Muscle of arm (tissue), 12 donors: Measurements from ENCODE around the gene PALLD. TPM values are rescaled to one million over a fixed set of nuclear protein-coding genes. Genes with fewer than 3 reads are reported as not detected.
A peak's percentile ranks its signal among the peaks of the same experiment; 100 is the strongest.

ENCODE experiments used
- DNase-seq: peaks from one replicate; pipeline ENCODE4 v3.0.0-alpha.2; 2013
- polyA plus RNA-seq, 12 donors: library from polyadenylated mRNA; unstranded; fragments of 120-200 nt; gene quantifications; one replicate each; pipeline ENCODE4 v1.2.1, GENCODE V29; 2013; ENCODE audit not compliant: insufficient read length in 12 of 12

PALLD gene
- polyA plus RNA-seq, 12 donors, result 114 to 205 (median 160) TPM; not detected in 1

DNA sequence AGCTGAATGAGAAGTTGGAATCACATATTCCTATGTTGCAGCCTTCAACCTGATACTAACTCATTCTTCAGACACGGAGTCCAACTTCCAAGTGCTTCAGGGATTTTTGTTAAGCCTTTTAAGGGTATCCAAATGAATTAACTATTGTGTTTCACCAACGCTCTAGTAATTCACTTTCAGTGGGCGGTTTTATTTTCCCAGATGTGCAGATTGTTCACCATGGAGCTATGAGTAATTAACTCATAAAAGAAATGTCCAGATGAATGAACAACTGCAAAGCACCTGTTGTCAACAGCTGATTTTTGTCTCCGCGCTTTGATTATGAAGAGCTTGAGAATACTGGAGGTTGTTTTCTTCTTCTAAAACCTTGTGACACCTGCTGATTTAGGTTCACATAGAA is 325.6 kb downstream of the PALLD start:
- DNase-seq, result no peak

DNA sequence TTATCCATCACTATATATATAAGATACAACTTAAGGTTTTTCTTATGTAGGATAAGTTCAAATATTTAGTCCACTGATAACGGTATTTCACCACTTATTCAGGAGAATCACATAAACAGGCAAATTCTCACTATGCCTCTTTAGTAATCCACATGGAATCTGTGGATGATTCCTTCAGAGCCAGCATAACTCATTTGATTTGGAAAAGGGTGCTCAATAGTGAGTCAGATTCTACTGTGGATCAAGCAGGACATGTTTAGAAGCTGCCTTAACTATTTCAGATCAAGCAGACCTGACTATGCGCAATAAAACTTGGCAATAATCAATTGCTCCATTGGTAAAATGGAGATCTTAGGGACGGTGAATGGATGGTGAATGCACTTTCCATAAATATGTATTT is 329.1 kb downstream of the PALLD start:
- DNase-seq, result no peak

DNA sequence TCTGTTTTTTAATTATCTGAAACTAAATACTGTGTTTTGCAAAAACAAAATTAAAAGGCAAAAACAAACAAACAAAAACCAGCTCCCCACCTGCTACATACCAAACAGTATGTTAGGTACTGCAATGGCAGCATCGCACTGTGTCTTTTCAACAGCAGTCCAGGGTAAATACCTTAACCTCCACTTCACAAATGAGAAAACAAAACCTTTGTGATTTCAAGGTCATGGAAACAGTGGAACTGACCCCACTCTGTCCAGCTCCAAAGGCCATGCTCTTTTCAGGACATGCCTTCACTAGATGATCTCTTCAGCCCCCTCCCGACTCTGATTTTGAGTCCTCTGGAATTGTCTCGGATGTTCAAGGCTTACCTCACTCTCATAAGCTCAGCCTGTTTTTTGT is 329.8 kb downstream of the PALLD start:
- DNase-seq, result no peak

DNA sequence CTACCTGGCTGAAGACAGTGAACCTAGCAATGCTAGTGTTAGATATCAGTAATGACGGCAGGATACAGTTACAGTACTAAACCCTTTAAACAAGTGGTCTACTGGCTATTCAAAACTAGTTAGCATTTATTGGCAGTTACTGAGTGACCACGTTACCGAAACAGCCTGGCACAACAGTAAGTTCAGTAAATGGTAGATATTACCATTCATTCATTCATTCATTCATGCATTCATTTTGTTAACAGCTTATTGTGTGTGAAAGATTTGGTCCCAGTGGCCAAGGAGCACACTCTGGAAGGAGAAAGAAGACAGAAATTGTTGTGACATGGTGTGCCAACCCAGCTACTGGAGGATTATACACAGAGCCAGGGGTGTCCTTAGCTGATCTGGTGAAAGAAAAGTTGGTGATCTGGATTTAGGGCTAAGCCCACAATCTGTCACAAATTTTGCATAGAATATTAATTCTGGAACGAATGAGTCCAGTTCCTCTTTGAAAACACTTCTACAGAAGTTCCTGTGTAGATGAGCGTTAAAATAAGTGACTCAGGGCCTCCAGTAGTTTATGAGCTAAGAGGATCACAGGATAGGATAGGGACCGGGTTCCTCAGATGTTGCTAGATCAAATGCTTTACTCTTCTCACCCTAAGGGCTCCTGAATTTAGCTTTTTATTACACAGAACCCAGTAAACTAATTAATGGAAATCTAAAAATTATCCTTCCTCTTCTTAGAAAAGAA is 334.1 kb downstream of the PALLD start:
- DNase-seq, result no peak

DNA sequence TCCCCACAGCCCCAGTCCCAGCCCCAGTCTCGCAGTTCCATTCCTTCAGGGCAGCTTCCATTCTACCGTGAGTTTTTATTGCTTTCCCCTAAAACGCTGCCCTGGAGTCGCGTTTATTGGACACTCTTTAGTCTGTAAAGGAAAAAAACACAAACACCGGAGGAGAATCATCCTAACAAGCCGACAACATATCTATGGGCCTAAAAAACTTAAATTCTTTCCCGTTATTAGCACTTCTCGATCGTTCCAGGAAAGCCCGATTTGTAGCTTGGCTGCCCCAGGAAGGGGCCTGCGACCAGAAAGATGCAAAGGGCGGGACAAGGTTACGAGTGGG is 334.7 kb downstream of the PALLD start:
- no peak for DNase-seq

DNA sequence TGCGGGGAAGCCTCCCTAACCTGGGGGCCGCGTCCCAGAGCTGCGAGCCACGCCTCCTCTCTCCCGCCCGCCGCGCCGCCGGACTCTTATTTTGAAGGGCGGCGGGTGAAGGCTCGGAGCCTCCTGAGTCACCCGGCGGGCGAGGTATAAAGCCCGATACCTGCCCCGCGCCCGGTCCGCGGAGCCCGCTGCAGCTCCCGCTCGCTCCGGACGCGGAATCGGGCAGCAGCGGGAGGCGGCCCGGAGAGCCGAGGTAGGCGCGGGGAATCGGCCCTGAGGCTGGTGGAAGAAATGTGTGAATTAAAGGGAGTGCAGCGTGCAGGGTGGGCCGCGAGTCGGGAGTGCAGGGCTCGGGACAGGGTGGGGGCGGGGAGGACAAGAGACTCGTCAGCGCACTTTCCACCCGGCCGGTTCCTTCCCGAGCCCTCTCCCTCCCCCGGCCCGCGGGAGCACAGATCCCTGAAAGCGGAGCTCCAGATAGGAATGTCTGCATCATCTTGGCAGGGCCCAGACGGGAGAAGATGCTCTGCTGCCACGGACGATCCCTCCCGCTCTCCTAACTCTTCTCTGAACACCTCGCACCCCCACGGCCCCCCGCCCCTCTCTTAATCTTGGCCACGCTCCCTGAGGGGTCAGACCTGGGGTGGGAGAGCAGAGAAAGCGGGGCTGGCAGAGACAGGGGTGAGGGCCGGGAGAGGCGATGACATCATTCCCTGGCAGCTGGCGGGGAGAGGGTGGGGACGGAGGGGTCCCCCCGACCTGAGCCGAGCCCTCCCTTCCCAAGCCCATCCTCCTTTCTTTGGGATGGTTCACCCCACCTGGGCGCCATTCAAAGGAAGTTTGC is 335.3 kb downstream of the PALLD start:
- peak; percentile 86 for DNase-seq

DNA sequence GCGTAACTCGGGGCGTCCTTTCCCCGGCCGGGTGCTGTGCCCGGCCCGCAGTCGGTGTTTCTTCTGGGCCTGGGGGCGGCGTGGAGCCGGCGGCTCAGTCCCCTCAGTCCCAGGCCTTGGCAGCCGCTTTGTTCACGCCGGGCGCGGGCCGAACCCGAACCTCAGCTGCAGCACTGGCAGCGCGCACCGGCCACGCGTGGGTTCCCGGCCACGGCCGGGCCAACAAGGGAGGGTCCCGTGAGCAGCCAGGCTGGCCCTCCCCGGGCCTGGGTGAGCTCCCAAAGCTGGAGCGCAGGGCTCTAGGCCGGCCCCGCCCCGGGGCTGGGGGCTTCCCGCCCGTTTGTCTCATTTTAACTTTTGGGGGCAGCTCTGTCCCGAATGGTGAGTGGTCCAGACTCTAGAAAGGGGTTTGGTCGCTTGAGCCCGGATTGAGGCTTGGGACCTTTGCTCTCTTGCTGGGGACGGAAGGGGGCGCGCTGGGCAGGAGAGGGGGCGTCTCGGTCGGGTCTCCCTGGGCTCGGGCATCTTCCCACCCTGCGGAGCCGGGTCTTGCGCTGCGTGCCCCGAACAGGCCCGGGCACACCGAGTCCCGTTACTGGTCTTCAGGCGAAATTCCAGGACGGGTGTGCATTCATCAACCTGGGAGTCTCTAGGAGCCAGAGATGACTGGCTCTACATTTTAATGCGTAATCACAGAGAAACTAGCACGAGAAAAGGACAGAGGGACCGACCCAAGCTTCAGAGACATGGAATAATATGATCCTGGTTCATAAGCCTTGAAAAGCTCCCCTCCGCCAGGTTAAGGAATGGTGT is 336.1 kb downstream of the PALLD start:
- DNase-seq, result peak; percentile 64

DNA sequence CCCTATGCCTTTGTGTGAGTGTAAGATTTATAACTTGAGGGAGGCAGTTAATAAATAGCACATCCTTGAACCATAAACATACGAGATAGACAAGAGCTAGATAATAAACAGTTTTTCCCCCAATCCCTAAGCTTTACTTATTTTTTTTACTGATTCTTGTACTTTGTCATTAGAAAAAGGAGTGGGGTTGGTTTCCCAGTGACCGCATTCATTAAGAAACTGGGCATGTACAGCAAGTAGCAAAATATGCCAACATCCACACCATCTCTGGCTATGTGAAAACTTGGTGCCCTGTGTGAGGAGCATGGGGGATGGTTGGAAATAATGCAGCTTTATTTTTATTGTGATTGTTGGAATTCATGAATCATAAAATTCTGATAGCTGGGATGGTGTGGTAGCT is 337.0 kb downstream of the PALLD start:
- DNase-seq, result no peak

DNA sequence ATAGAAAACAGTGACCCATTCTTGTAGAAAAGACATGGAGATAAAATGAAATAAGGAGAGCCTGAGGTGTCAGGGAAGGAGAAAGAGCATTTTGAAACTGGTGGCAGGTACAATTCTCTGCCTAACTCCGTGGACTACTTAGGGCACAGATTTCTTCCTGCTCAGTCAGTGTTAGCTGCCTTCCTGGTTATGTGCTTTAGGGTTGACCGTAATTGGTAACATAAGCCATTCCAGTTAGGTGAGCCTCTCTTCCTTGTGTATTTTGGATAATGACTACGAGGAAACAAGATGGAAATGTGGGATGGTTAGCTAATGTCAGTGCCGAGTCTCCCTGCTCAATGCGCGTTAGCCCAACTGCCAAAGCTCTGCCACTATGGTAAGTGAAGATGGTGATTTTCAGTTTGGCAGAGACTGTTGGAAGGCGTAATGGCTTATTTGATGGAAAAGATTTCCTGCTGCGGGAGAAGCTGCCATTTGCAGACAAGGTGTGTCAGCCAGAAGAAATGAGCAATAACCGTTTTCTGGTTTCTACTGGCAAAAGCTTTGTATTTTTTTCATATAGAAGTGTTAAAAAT is 339.1 kb downstream of the PALLD start:
- no peak for DNase-seq

DNA sequence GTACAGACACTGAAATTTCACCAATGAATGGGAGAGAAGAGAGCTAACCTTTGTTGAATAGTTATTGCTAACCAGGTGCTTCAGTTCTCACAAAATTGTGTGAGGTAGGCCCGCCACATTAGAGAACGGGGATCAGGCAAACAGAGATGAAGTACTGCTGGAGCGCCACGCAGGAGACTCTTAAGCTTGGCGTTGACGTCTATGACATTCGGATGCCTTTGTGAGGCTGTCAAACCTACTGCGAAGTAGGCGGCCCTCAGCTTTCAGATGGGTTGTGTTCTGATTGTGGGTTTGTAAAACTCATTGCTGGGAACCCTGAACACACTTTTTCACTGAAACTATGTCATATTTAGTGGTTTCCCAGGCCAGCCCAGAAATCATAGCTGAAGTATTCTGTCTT is 339.6 kb downstream of the PALLD start:
- DNase-seq, result no peak

DNA sequence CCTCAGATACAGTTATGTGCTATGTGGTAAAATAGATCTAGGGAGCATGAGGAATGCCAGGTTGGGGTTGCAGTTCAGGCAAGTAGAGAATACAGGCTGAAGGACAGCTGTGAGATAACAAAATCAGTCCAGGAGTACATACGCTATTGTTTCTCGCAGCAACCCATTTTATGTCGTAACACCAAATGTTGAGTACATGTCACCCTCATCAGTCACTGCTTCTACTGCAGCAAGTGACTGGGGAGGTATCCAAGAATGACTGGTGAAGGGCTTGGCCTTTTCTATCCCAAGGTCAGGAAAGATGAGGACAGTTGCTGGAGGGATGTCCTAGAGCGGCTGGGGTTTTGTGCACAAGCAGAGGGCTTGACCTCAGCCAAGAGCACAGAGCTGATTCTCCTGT is 341.1 kb downstream of the PALLD start:
- no peak for DNase-seq

DNA sequence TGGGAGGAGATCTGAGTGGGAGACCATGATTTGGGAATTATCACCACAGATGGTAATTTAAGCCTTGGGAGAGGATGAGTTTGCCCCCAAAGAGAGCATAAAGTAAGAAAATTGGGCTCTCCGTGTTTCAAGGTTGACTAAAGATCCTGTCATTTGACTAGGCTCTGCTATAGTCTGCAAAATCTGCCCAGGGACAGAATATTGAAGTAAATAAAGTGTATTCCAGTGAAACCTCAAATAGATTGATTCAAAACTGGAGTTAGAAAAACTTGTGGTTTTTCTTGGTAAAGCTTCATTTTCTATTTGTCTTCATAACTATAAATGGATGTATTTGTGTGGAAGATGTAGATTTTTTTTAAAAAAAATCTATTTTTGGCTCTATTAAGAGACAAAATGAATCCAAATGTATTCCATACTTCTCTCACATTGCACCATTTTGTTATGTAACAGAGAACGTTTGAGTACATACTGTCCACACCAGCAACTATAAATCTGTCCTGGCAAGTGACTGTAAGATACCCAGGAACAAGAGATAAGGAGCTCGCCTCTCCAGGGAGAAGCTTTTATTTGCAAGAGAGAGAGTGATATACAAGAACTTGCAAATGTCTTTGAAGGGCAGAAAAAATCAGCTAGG is 343.0 kb downstream of the PALLD start:
- DNase-seq, result no peak

DNA sequence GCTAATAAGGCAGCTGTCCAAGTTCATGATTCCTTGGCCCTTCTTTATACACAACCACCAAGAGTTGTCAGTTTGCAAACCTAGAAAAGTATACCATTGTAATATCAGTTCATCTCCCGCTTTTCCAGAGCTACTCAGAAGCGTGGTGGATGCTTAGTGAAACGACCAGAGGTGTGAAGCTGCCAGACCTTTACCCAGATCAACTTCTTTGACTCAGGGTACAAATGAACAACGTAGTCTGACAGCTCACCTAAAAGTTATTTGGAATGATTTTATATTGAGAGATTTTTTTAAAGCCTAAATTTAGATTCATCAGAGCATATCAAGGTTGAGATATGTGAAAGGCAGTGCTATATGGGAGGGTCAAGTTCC is 343.5 kb downstream of the PALLD start:
- no peak for DNase-seq

DNA sequence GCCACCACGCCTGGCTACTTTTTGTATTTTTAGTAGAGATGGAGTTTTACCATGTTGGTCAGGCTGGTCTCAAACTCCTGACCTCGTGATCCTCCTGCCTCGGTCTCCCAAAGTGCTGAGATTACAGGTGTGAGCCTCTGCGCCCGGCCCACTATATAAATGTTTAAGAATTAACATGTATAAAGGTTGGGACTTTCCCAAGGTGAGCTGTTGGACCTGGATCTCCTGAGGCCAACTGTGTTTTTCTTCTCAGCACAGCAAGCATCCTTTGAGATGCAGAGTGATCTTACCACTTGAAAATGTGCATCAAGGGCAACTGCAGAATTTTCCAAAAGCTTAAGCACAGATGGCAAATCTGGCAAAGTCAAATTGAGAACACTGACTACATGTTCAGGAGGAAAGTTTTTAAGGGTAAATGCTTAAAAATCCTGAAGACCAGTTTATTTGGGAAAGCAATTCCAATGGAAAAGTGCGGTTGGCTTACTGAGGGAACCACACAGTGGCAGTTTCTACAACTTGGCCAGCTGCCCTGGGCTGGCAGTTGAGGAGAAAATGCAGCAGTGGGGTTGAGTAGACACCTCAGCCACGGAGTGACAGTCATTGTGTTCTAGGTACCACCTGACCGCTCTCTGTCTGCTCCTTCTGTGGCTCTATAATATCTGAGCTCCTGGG is 344.3 kb downstream of the PALLD start:
- DNase-seq, result no peak

DNA sequence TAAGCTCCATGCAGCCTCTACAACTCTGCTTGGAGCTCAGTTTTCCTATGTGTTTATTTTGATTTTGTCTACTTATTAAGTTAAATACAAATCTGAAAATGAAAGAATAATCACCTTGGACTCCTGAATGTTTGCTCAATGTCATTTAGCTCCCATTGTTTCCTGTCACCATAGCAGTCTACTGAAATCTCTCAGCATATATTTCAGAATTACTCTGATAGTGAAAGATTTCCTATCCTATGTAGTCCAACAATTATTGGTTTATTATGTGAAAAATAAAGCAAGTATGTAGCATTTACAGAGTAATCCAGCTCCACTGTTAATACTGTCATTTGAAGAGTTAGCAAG is 344.8 kb downstream of the PALLD start:
- no peak for DNase-seq

DNA sequence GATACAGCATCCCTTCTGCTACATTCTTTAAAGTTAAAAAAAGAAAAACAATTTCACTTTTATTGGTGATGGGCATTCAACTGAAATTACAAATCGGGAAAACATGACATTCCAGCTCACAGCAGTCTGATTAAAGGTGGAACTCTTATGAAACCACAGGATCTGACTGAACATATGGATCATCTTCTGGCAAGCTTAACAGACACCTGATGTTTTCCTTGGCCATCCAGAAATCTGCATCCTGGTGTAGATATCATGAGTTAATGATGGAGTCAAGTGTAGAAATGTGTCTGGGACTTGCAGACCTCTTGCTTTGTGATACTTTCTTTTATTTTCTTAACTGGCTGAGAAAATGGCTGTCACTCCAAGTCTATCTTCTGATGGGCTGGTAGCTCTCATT is 345.3 kb downstream of the PALLD start:
- no peak for DNase-seq

DNA sequence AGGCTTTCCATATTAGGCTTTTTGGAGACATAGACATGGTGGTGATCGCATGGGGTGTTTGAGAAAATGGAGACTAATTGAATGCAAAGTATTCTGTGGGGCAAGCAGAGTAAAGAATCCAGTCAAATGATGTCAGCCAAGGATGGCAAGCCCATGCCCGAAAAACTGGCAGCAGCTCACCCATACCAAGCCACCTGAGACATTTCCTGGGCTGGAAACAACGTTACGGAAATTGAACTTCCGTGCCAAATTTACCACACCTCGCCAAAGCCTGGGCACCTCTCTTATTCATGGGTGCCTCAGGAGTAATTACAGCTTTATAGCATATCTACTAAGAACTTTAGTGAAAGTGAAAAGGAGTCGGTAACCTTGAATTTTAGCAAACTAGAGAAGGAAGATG is 346.8 kb downstream of the PALLD start:
- DNase-seq, result no peak

DNA sequence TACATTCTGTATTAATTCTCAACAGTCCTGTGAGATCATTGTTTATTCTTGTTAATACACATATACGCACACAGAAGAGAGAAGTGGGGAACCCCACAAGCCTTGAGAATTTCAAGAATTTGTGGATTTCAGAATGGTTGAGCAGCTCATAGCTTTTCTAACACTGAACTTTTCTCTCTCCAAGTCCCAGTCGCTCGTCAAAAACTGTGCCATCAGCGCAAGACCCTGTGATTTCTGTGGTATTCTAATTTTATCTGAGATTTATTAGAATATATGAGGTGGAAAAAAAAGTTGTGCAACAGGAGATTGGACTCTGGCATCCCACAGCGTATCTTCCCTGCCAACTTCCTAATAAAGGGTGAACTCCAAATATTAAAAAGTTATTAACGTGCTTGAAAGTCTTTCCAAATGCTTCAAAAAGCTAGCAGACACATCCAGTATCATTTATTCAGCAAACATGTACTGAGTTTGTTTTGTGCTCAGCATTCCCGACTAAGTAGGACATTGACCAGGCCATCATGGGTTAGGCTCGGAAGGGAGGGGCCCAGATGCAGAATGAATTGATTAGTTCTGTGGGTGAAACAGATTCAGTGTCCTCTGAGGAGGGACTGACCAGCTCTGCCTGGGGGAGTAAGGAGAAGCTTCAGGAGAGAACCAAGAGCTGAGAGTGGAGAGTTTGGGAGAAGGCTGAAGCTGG is 347.6 kb downstream of the PALLD start:
- DNase-seq, result no peak

DNA sequence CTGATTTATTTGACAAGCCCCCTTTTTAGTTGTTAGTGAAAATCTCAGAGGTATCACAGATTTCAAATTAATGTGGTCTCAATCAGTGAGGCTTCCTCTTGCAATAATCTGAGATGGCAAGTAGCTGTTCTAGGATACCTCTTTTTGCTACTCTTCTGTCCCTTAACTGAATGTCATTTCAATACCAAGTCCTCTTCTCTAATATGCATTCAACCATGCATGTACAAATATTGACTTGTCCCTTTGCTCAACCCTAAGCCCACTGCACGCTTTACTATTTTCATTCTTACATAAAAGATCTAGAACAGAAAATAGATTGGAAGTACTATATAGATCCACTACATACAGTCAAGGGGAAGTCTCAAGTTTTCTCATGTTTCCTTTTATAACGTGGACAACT is 349.0 kb downstream of the PALLD start:
- DNase-seq, result no peak

DNA sequence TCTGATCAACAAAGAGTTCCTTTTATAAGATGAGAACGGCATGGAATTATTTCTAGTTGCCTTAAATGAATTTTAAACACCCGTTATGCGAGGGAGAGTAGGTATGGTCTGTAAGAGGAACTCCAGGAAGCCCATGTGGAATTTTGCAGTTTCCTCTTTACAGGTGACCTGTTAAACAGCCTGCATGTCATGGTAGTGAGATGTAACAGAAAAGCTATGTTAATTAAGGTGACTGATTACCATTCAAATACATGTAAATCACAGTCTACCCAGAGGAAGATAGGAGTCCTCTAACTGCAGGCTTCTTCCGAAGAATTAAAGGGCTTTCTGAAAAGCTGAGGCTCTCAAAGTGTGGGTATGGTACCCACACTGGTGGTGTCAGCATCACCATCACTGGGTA is 349.6 kb downstream of the PALLD start:
- DNase-seq, result no peak
